ENCODE data around the gene ITSN1.
"Not testable (repeated sequence)": the region's sequence is repeated elsewhere in the genome, so short reads cannot be mapped to it uniquely, and the experiment has no call there.

Gene ITSN1

DNA sequence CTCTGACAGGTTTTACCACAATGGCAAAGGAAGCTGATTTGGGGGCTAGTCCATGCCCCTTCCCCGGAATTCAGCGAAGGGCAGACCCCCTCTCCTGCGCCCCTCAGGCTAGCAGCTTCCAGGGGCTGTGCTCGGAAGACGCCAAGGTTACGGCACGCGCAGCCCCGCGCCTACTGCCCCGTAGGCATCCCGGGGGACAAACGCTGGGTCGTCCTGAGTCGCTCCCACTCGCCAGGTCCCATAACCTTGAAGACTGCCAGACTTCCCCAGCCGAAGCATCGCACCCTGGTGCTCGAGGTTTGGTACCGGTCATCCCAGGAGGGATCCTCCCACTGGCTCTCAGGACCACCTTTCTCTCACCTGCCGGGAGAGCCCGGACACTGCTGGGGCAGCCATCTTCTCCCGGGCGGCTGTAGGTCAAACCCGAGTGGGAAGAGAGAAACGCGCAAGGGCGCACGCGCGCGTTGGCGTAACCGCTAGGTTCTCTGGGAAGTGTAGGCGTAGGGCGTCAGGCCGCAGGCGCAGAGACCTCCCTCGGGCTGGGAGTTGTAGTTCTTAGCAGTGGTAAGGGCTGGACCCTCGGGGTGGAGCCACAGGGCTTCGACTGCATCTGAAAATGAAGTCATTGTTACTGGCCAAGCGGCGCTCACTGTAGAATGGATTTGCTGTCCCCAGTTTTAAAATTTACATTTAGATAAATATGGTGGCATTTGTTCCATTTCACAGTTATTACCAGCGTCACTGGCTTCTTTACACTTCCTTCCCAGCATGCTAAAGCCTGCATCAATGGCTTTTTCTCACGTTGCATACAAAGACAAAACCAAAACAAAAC lies 273.3 kb downstream of the ITSN1 start, which contains the start of gene ATP5PO:
ATP5PO (minus strand) TSS at position 437 of the 832 bp plus-strand sequence; CDS start at position 396, 41 bp downstream.
- TF ChIP-seq, protein P1, sequence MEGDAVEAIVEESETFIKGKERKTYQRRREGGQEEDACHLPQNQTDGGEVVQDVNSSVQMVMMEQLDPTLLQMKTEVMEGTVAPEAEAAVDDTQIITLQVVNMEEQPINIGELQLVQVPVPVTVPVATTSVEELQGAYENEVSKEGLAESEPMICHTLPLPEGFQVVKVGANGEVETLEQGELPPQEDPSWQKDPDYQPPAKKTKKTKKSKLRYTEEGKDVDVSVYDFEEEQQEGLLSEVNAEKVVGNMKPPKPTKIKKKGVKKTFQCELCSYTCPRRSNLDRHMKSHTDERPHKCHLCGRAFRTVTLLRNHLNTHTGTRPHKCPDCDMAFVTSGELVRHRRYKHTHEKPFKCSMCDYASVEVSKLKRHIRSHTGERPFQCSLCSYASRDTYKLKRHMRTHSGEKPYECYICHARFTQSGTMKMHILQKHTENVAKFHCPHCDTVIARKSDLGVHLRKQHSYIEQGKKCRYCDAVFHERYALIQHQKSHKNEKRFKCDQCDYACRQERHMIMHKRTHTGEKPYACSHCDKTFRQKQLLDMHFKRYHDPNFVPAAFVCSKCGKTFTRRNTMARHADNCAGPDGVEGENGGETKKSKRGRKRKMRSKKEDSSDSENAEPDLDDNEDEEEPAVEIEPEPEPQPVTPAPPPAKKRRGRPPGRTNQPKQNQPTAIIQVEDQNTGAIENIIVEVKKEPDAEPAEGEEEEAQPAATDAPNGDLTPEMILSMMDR (conservative IDR thresholded peaks at IDR 0.05; ENCODE audit: low read depth), result no peak
- peak; percentile 95 for DNase-seq (ENCODE audit: low spot score)
- CTCF ChIA-PET, result interaction anchor here (0.6 to 1.8 kb wide), 5 partner anchors 8 to 433 kb away, joined by 3 to 5 read pairs (median 4); no protein-coding TSS in a partner anchor
- POLR2A ChIA-PET (ENCODE audit: low non-redundant PET), result no interaction called here
- H3K27ac ChIP-seq, result peak within 1 kb of the TSS; percentile 75

DNA sequence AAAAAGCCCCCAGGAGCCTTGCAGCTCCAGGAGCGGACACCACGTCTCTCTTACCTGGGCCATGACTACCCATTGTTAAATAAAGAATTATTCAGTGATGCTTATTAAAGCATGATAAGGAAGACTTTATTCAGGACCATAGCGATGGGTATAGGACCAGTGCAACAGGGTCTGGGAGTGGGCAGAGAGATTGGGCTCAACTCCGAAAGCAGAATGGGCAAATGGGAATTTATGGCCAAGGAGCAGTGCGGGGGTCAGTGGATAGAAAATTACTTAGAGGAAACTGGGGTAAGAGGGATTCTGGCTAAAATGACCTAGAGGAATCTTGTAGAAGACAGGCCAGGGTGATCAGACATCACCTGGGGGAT lies 273.9 kb downstream of the ITSN1 start:
- TF ChIP-seq, protein P1 (conservative IDR thresholded peaks at IDR 0.05; ENCODE audit: low read depth), result no peak
- no peak overlapping the region for H3K27ac ChIP-seq
- DNase-seq (ENCODE audit: low spot score), result no peak
- CTCF ChIA-PET, result interaction anchor here (0.6 to 0.7 kb wide), 2 partner anchors 232 to 332 kb away, joined by 3 to 5 read pairs; no protein-coding TSS in a partner anchor
- POLR2A ChIA-PET (ENCODE audit: low non-redundant PET), result no interaction called here

DNA sequence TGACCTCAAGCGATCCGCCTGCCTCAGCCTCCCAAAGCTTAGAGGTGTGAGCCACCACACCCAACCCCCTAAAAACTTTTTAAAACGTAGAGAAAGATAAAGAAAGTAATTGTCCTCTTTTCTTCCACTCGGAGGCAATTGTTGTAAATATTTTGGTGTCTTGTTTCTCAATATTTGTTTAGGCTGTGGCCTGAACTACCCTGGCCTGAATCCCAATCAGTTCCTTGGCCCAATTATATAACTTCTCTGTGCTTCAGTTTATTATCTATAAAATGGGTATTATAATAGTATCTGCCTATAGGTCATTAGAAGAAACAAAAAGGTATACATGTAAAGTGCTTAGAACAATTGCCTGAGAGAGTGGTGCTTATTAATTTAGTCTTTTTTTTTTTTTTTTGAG lies 275.1 kb downstream of the ITSN1 start:
- TF ChIP-seq, protein P1 (conservative IDR thresholded peaks at IDR 0.05; ENCODE audit: low read depth), result no peak
- POLR2A ChIA-PET (ENCODE audit: low non-redundant PET), result no interaction called here
- CTCF ChIA-PET, result no interaction called here

DNA sequence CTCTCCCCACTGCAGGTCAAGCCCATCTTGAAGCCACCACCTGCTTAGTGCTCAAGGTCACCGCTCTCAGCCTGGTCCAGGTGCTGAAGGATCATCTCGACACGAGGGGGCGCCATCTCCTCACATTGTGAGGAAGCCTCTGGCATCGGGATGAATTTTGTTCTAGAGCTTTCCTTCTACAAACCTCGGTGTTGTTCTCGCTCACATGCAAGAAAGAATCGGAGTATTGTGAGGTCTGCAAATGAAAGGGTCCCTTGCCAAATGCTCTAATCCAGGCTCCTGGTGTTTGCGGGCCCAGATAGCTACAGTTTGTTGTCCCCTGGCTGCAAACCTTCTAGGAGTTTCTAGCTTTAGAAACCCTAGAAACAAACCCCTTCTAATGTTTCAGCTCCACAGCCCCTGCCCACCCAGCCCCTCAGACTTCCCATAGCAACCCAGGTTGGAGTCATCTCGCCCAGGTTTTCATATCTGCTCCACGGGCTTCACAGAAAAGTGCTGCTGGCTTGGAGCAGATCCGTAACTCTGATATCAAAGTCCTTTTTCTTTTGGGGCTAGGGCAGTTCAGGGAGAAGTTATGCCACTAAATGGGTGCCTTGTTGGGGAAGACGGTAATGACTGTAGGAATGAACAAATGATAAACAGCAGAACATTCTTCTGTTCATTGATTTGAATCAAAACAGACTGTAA lies 281.9 kb downstream of the ITSN1 start:
- POLR2A ChIA-PET (ENCODE audit: low non-redundant PET), result no interaction called here
- TF ChIP-seq, protein P1 (conservative IDR thresholded peaks at IDR 0.05; ENCODE audit: low read depth), result peak; percentile 90
- no peak overlapping the region for H3K27ac ChIP-seq
- CTCF ChIA-PET, result interaction anchor here (0.6 to 2.7 kb wide), 47 partner anchors 9 to 1352 kb away, joined by 3 to 56 read pairs (median 4); partner anchors contain the start of genes ATP5PO, MRPS6 and SLC5A3
- DNase-seq (ENCODE audit: low spot score), result peak; percentile 80

More for the DNA sequence above, 275.1 kb downstream of the ITSN1 start:
- no peak for DNase-seq (ENCODE audit: low spot score)
- H3K27ac ChIP-seq, result no peak overlapping the region

DNA sequence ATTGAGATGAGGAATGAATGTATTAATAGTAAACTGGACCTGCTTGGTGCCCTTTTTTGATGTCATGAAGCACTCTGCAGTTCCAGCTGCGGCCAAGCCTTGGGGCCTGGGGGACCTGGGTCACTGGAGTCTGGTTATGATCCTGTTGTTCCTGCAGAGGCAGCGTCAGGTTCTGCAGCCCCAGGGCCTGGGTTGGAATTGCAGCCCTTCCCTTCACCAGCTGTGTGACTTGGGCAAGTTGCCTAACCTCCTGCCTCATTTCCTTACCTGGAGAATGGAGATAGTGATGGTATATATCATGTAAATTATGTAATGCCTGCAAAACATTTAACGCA lies 282.4 kb downstream of the ITSN1 start:
- CTCF ChIA-PET, result interaction anchor here (0.6 to 2.7 kb wide), 23 partner anchors 8 to 1521 kb away, joined by 3 to 56 read pairs (median 5); partner anchors contain the start of genes MRPS6 and SLC5A3
- no peak overlapping the region for H3K27ac ChIP-seq
- DNase-seq (ENCODE audit: low spot score), result no peak
- POLR2A ChIA-PET (ENCODE audit: low non-redundant PET), result no interaction called here
- TF ChIP-seq, protein P1 (conservative IDR thresholded peaks at IDR 0.05; ENCODE audit: low read depth), result no peak

DNA sequence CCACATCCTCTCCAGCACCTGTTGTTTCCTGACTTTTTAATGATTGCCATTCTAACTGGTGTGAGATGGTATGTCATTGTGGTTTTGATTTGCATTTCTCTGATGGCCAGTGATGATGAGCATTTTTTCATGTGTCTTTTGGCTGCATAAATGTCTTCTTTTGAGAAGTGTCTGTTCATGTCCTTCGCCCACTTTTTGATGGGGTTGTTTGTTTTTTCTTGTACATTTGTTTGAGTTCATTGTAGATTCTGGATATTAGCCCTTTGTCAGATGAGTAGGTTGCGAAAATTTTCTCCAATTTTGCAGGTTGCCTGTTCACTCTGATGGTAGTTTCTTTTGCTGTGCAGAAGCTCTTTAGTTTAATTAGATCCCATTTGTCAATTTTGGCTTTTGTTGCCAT lies 283.9 kb downstream of the ITSN1 start:
- CTCF ChIA-PET; POLR2A ChIA-PET (ENCODE audit: low non-redundant PET); H3K27ac ChIP-seq; DNase-seq (ENCODE audit: low spot score): not testable (repeated sequence)

DNA sequence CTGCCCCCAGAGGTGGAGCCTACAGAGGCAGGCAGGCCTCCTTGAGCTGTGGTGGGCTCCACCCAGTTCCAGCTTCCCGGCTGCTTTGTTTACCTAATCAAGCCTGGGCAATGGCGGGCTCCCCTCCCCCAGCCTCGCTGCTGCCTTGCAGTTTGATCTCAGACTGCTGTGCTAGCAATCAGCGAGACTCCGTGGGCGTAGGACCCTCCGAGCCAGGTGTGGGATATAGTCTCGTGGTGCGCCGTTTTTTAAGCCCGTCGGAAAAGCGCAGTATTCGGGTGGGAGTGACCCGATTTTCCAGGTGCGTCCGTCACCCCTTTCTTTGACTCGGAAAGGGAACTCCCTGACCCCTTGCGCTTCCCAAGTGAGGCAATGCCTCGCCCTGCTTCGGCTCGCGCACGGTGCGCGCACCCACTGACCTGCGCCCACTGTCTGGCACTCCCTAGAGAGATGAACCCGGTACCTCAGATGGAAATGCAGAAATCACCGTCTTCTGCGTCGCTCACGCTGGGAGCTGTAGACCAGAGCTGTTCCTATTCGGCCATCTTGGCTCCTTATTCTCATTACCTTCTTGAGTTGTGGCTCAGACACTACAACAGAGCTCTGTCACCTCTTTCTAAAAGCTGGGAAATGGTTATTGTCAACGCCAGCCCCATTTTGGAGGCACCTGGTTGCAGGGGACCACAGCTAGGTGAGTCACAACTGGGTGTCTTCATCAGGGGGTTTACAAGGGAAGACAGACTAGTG lies 288.9 kb downstream of the ITSN1 start:
- POLR2A ChIA-PET (ENCODE audit: low non-redundant PET); CTCF ChIA-PET; DNase-seq (ENCODE audit: low spot score): not testable (repeated sequence)
- H3K27ac ChIP-seq, result peak overlapping the region; percentile 86

All from RWPE1 (cell line).